Measurements from ENCODE around the gene NXN.

Gene NXN

GRCh38 chr17:979539-980405 lies at the start of gene NXN:
Gene NXN, minus strand, starts transcription at chr17:979776.
- peak; percentile 19 for DNase-seq

- DNase-seq = no peak
Measured at GRCh38 chr17:1027044-1027443, 47.5 kb upstream of the NXN start.

GRCh38 chr17:1026599-1026975 lies 47.0 kb upstream of the NXN start:
- DNase-seq = no peak

- no peak for DNase-seq
Measured at GRCh38 chr17:1025733-1026598, 46.4 kb upstream of the NXN start.

GRCh38 chr17:1024076-1024475 lies 44.5 kb upstream of the NXN start:
- DNase-seq = no peak

GRCh38 chr17:1022278-1023024 lies 42.9 kb upstream of the NXN start:
- no peak for DNase-seq

GRCh38 chr17:1021147-1021546 lies 41.6 kb upstream of the NXN start:
- DNase-seq = no peak

GRCh38 chr17:1019451-1019850 lies 39.9 kb upstream of the NXN start:
- no peak for DNase-seq

GRCh38 chr17:1018547-1018946 lies 39.0 kb upstream of the NXN start:
- DNase-seq = no peak

GRCh38 chr17:1013729-1014090 lies 34.1 kb upstream of the NXN start:
- no peak for DNase-seq

- DNase-seq = no peak
Measured at GRCh38 chr17:1012823-1013728, 33.5 kb upstream of the NXN start.

GRCh38 chr17:1011760-1012735 lies 32.5 kb upstream of the NXN start:
- DNase-seq = no peak

GRCh38 chr17:1011138-1011537 lies 31.6 kb upstream of the NXN start:
- no peak for DNase-seq

GRCh38 chr17:1010586-1010985 lies 31.0 kb upstream of the NXN start:
- no peak for DNase-seq

- no peak for DNase-seq
Measured at GRCh38 chr17:1010086-1010450, 30.5 kb upstream of the NXN start.

- no peak for DNase-seq
Measured at GRCh38 chr17:1009229-1010085, 29.9 kb upstream of the NXN start.

- DNase-seq = no peak
Measured at GRCh38 chr17:1008008-1008761, 28.6 kb upstream of the NXN start.

- no peak for DNase-seq
Measured at GRCh38 chr17:1007310-1008007, 27.9 kb upstream of the NXN start.

GRCh38 chr17:1006054-1006453 lies 26.5 kb upstream of the NXN start:
- peak; percentile 22 for DNase-seq

Data from DMS79 (cell line).